IMR-90 (cell line): ENCODE results near the gene ERCC8. TPM values are rescaled to one million over a fixed set of nuclear protein-coding genes. Genes with fewer than 3 reads are reported as not detected.

Experiments
- ATAC-seq: fragments of 200-7000 bp; cut with Tn5 transposase; 2 replicates; pipeline ENCODE4 v1.9.1; 2020; ENCODE audit warnings: low read depth, mild to moderate bottlenecking, moderate library complexity
- BruUV-seq: library from RNA; stranded (reverse); fragments of 400-500 nt; replicated peaks from 2 replicates; lab custom pipeline; 2021; lab: Mats Ljungman, UMichigan
- CTCF ChIA-PET: fragments of 300-600 bp; formaldehyde crosslinking; extraction: SDS; loops from one replicate; lab custom pipeline; 2021; ENCODE audit warnings: antibody characterized with exemption; lab: Yijun Ruan, JAX
- POLR2A ChIA-PET: fragments of 300-600 bp; sonication (Branson Sonifier 250); formaldehyde crosslinking; loops from one replicate; lab custom pipeline; 2022; ENCODE audit warnings: antibody characterized with exemption; ENCODE audit not compliant: unreplicated experiment; lab: Charles Lee
- DNase-seq: peaks from one replicate; pipeline ENCODE4 v3.0.0; 2013
- H2AFZ ChIP-seq: replicated peaks from 2 replicates; pipeline ENCODE3; 2013; ENCODE audit warnings: low read length, mild to moderate bottlenecking; ENCODE audit not compliant: poor library complexity
- H2AK5ac ChIP-seq: 2 replicates; pipeline ENCODE4 v1.6.1; 2013; ENCODE audit warnings: low read depth, low read length, inconsistent platforms
- H2AK9ac ChIP-seq: replicated peaks from 2 replicates; pipeline ENCODE3; 2013; ENCODE audit warnings: mild to moderate bottlenecking, low read depth, low read length, moderate library complexity; ENCODE audit not compliant: poor library complexity
- H2BK120ac ChIP-seq: 2 replicates; pipeline ENCODE4 v1.6.1; 2013; ENCODE audit warnings: low read depth, low read length, inconsistent platforms
- H2BK15ac ChIP-seq: 3 replicates; pipeline ENCODE4 v1.6.1; 2013; ENCODE audit warnings: low read depth, low read length, inconsistent platforms
- H2BK20ac ChIP-seq: 2 replicates; pipeline ENCODE4 v1.6.1; 2013; ENCODE audit warnings: low read depth, mild to moderate bottlenecking, inconsistent platforms, low read length, moderate library complexity
- H2BK5ac ChIP-seq: 2 replicates; pipeline ENCODE4 v1.6.1; 2013; ENCODE audit warnings: mild to moderate bottlenecking, low read depth, low read length, inconsistent platforms; ENCODE audit not compliant: poor library complexity, severe bottlenecking
- H3K14ac ChIP-seq: replicated peaks from 2 replicates; pipeline ENCODE4 v1.6.1; 2013; ENCODE audit warnings: low read depth, low read length, inconsistent platforms
- H3K18ac ChIP-seq: 2 replicates; pipeline ENCODE4 v1.6.1; 2013; ENCODE audit warnings: low read depth, low read length, control low read depth
- H3K23ac ChIP-seq: 2 replicates; pipeline ENCODE4 v1.6.1; 2013; ENCODE audit warnings: low read depth, low read length, inconsistent platforms
- H3K27ac ChIP-seq: 2 replicates; pipeline ENCODE4 v1.5.1; 2013; ENCODE audit warnings: mild to moderate bottlenecking, control low read depth, low read length; ENCODE audit not compliant: insufficient read depth
- H3K27me3 ChIP-seq: 2 replicates; pipeline ENCODE4 v1.6.1; 2013; ENCODE audit warnings: low read length; ENCODE audit not compliant: control insufficient read depth, insufficient read depth
- H3K36me3 ChIP-seq: 2 replicates; pipeline ENCODE4 v1.6.1; 2013; ENCODE audit warnings: low read length, mixed read lengths; ENCODE audit not compliant: control insufficient read depth, insufficient read depth
- H3K4ac ChIP-seq: 2 replicates; pipeline ENCODE4 v1.6.1; 2013; ENCODE audit warnings: low read depth, low read length, inconsistent platforms
- H3K4me1 ChIP-seq: 2 replicates; pipeline ENCODE4 v1.6.1; 2013; ENCODE audit warnings: low read length, mixed read lengths; ENCODE audit not compliant: control insufficient read depth, insufficient read depth
- H3K4me2 ChIP-seq: 2 replicates; pipeline ENCODE4 v1.6.1; 2013; ENCODE audit warnings: low read depth, mild to moderate bottlenecking, control low read depth, low read length, moderate library complexity
- H3K4me3 ChIP-seq: 2 replicates; pipeline ENCODE4 v1.5.1; 2013; ENCODE audit warnings: low read depth, mild to moderate bottlenecking, control low read depth, low read length, moderate library complexity; ENCODE audit not compliant: insufficient read depth
- H3K56ac ChIP-seq: 2 replicates; pipeline ENCODE4 v1.6.1; 2013; ENCODE audit warnings: low read length, inconsistent platforms; ENCODE audit not compliant: insufficient read depth; ENCODE audit errors: extremely low read depth
- H3K79me1 ChIP-seq, 2 experiments: 2 replicates each; pipeline ENCODE4 v1.6.1; 2013; ENCODE audit warnings: low read length in 2 of 2, inconsistent platforms in 1 of 2, low read depth in 1 of 2
- H3K9ac ChIP-seq: 2 replicates; pipeline ENCODE4 v1.6.1; 2013; ENCODE audit warnings: low read depth, low read length, control low read depth
- H3K9me1 ChIP-seq: 2 replicates; pipeline ENCODE4 v1.6.1; 2013; ENCODE audit warnings: low read length, inconsistent platforms; ENCODE audit not compliant: insufficient read depth
- H3K9me3 ChIP-seq: 2 replicates; pipeline ENCODE4 v1.6.1; 2013; ENCODE audit warnings: low read length; ENCODE audit not compliant: control insufficient read depth, insufficient read depth
- H4K20me1 ChIP-seq: 2 replicates; pipeline ENCODE4 v1.6.1; 2013; ENCODE audit warnings: low read length, inconsistent platforms; ENCODE audit not compliant: insufficient read depth
- H4K5ac ChIP-seq: 2 replicates; pipeline ENCODE4 v1.6.1; 2013; ENCODE audit warnings: mild to moderate bottlenecking, low read depth, low read length, control low read depth
- H4K8ac ChIP-seq, 2 experiments: 2 replicates each; pipeline ENCODE4 v1.6.1; 2013; ENCODE audit warnings: low read depth in 2 of 2, low read length in 2 of 2, control low read depth in 1 of 2, inconsistent platforms in 1 of 2
- H4K91ac ChIP-seq: 2 replicates; pipeline ENCODE4 v1.6.1; 2013; ENCODE audit warnings: low read depth, low read length, inconsistent platforms; ENCODE audit not compliant: insufficient read depth
- MXI1 ChIP-seq: IDR thresholded peaks from 2 replicates; pipeline ENCODE4 v1.6.1; 2012; ENCODE audit warnings: low read depth, mild to moderate bottlenecking, low read length, moderate library complexity, borderline replicate concordance
- WGBS, 2 experiments: methylation state at CpG; one replicate each; pipeline versions ENCODE4 v1.1.5 to v1.1.7; 2013; ENCODE audit warnings: missing lambda C conversion rate in 2 of 2; ENCODE audit not compliant: insufficient read length in 1 of 2; ENCODE audit errors: extremely low coverage in 2 of 2; 5-methylcytosine and 5-hydroxymethylcytosine counted together
- dilution Hi-C: fragments of 300-500 bp; cut with HindIII; formaldehyde crosslinking; loops from one replicate; pipeline ENCODE4 v1.14.3; 2018; ENCODE audit warnings: low sequenced_read_pairs; ENCODE audit not compliant: unreplicated experiment
- in situ Hi-C: fragments of 300-500 bp; cut with MboI; formaldehyde crosslinking; loops from 3 replicates; pipeline ENCODE4 v1.14.3; 2019; ENCODE audit warnings: low sequenced_read_pairs, inconsistent platforms, mixed read lengths
- intact Hi-C: fragments of 100-400 bp; cut with micrococcal nuclease; formaldehyde crosslinking; loops from 2 replicates; pipeline ENCODE4 v1.10.0; 2022
- polyA plus RNA-seq, 3 experiments: library from polyadenylated mRNA; depleted of rRNA; stranded (reverse); fragments of >200 nt; gene quantifications; 2 replicates each; pipeline ENCODE4 v1.2.3, GENCODE V29; 2012; ENCODE audit warnings: low replicate concordance in 1 of 3
- total RNA-seq: library from RNA; depleted of rRNA; stranded (reverse); fragments of >200 nt; gene quantifications from 2 replicates; pipeline ENCODE4 v1.2.3, GENCODE V29; 2012
- TF ChIP-seq, protein P1 (sequence below): conservative IDR thresholded peaks from 2 replicates; pipeline ENCODE4 v1.5.1; 2012; ENCODE audit warnings: mild to moderate bottlenecking, low read depth, low read length, improper control_type of control experiment

The ERCC8 gene
- total and polyA plus RNA-seq, 2 of the 4 experiments (the other 2 are of a cell fraction) = 12.6 to 29.2 TPM

DNA sequence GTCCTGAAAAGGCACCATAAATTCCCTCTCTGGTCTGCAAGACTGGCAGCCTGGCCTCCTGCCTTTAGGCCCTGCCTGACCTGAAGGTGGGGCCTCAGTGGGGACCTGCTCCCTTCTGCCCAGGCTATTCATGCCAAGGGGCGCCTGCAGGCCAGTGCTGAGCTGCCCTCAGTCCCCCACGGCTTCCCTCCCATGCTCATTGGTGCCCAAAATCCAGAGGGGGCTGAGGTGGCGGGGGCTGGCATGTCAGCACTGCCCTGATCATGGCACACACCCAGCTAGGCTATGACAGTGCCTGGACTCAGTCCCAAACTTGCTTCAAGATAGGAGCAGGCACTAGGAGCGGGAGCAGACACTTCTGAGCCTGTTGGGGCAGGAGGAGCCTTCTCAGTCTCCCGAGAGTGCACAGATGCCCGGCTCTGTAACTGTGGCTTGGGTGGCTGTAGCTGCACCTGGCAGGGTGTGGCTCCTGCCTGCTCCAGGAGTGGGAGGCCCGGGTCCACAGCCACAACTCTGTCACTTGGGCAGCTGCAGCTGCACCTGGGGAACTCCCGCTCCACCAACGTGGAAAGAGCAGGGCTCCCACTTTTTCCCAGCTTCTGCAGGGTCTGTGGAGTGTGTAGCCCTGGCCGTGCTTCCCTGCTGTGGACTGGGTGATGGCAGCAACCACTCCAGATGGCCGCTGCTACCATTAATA is 49.2 kb upstream of the ERCC8 start:
- H3K18ac ChIP-seq = no peak overlapping the region
- no peak overlapping the region for H4K5ac ChIP-seq
- no peak overlapping the region for H2BK5ac ChIP-seq
- H3K23ac ChIP-seq = no peak overlapping the region
- H4K20me1 ChIP-seq = peaks cover 7% of the 10 kb centered on the region; the same call in 1 of the 2 replicates
- H2BK15ac ChIP-seq = no peak overlapping the region
- H3K27me3 ChIP-seq = no peaks in the 10 kb centered on the region
- no peak overlapping the region for H2AK9ac ChIP-seq
- H3K79me1 ChIP-seq = peaks cover 9 to 17% of the 10 kb centered on the region in 2 experiments
- no peak overlapping the region for H3K4me2 ChIP-seq
- in situ Hi-C loops (no loop called here), dilution Hi-C loops (no loop called here), intact Hi-C loops (no loop called here)
- DNase-seq (no peak), ATAC-seq (no peak)
- CTCF ChIA-PET = no interaction called here
- no peak overlapping the region for H2BK20ac ChIP-seq
- POLR2A ChIA-PET = no interaction called here
- no CpG with 5 or more reads among the region's 11 CpGs for WGBS, 2 experiments
- H3K14ac ChIP-seq = no peak overlapping the region
- no peaks in the 10 kb centered on the region for H3K36me3 ChIP-seq
- H2BK120ac ChIP-seq = no peak overlapping the region
- H2AFZ ChIP-seq = no peak overlapping the region
- no peak overlapping the region for H2AK5ac ChIP-seq
- H3K4me1 ChIP-seq = no peaks in the 10 kb centered on the region
- H3K9ac ChIP-seq = no peak overlapping the region
- no TSS peak for BruUV-seq
- H3K9me3 ChIP-seq = peaks cover 4% of the 10 kb centered on the region; the same call in 1 of the 2 replicates
- H3K4ac ChIP-seq = no peak overlapping the region
- 0 out of 2 replicates have a peak, but pooled peaks cover 5% of the 10 kb centered on the region for H3K9me1 ChIP-seq
- H4K8ac ChIP-seq = no peak overlapping the region
- no peak overlapping the region for H4K91ac ChIP-seq
- H3K27ac ChIP-seq = no peak overlapping the region
- no peak overlapping the region for H3K4me3 ChIP-seq
- no peak for TF ChIP-seq MXI1
- TF ChIP-seq, protein P1, sequence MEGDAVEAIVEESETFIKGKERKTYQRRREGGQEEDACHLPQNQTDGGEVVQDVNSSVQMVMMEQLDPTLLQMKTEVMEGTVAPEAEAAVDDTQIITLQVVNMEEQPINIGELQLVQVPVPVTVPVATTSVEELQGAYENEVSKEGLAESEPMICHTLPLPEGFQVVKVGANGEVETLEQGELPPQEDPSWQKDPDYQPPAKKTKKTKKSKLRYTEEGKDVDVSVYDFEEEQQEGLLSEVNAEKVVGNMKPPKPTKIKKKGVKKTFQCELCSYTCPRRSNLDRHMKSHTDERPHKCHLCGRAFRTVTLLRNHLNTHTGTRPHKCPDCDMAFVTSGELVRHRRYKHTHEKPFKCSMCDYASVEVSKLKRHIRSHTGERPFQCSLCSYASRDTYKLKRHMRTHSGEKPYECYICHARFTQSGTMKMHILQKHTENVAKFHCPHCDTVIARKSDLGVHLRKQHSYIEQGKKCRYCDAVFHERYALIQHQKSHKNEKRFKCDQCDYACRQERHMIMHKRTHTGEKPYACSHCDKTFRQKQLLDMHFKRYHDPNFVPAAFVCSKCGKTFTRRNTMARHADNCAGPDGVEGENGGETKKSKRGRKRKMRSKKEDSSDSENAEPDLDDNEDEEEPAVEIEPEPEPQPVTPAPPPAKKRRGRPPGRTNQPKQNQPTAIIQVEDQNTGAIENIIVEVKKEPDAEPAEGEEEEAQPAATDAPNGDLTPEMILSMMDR = no peak
- H3K56ac ChIP-seq = no peak overlapping the region
